Measurements from ENCODE around the gene SCML1.

- TF ChIP-seq, protein P1, sequence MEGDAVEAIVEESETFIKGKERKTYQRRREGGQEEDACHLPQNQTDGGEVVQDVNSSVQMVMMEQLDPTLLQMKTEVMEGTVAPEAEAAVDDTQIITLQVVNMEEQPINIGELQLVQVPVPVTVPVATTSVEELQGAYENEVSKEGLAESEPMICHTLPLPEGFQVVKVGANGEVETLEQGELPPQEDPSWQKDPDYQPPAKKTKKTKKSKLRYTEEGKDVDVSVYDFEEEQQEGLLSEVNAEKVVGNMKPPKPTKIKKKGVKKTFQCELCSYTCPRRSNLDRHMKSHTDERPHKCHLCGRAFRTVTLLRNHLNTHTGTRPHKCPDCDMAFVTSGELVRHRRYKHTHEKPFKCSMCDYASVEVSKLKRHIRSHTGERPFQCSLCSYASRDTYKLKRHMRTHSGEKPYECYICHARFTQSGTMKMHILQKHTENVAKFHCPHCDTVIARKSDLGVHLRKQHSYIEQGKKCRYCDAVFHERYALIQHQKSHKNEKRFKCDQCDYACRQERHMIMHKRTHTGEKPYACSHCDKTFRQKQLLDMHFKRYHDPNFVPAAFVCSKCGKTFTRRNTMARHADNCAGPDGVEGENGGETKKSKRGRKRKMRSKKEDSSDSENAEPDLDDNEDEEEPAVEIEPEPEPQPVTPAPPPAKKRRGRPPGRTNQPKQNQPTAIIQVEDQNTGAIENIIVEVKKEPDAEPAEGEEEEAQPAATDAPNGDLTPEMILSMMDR (IDR thresholded peaks at IDR 0.05) = no peak
- no peak for TF ChIP-seq POLR2AphosphoS5 (IDR thresholded peaks at IDR 0.05)
- TF ChIP-seq EP300 (IDR thresholded peaks at IDR 0.05) = no peak
Measured at GRCh38 chrX:17697191-17697590, 40.1 kb upstream of the SCML1 start.
